Cerebellar cortex (tissue), 1 donor: ENCODE measurements around the gene KRTAP4-11.
"Not testable (repeated sequence)": the region's sequence is repeated elsewhere in the genome, so short reads cannot be mapped to it uniquely, and the experiment has no call there.

Source experiments
- DNase-seq: peaks from one replicate; pipeline ENCODE4 v3.0.0-alpha.2; 2015; ENCODE audit warnings: low spot score

KRTAP4-11 gene

DNA sequence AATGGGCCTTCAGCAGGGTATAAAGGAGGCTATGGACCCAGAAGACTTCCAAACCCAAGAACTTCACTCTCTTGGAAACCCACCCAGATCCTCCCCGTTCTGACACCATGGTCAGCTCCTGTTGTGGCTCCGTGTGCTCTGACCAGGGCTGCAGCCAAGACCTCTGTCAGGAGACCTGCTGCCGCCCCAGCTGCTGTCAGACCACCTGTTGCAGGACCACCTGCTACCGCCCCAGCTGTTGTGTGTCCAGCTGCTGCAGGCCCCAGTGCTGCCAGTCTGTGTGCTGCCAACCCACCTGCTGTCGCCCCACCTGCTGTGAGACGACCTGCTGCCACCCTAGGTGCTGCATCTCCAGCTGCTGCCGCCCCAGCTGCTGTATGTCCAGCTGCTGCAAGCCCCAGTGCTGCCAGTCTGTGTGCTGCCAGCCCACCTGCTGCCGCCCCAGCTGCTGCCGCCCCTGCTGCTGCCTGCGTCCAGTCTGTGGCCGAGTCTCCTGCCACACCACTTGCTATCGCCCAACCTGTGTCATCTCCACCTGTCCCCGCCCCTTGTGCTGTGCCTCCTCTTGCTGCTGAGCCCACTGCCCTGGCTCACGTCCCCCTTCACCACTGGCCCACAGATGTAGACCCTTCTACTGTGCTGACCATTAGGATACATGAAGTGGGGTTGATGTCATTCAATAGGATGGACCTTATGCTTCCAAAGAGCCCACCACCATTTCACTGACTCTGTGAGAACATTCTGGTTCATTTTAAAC, 33.9 kb downstream of the KRTAP4-11 start, which contains the start of gene KRTAP4-7:
Gene KRTAP4-7, plus strand, starts transcription at position 51 of the 757 bp plus-strand sequence. Its CDS starts 57 bp downstream, at position 108.
- not testable (repeated sequence) for DNase-seq

DNA sequence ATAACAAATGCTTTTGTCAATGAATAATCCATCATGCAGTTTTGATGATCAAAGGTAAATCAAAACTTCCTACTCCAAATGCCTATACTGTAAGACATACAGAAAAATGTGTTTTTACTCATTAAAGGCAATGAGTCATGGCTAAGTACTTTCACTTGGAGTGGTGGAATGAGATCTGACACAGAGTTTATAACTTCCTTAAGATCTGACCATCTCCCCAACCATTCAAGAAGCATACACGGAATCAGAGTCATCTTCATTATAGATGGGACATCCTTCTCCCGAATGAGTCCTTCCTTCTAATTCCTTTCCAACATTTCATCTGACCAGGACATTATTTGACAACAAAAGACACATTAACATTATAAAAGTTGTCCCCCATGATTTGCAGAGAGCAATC, 34.7 kb downstream of the KRTAP4-11 start:
- DNase-seq, result not testable (repeated sequence)

DNA sequence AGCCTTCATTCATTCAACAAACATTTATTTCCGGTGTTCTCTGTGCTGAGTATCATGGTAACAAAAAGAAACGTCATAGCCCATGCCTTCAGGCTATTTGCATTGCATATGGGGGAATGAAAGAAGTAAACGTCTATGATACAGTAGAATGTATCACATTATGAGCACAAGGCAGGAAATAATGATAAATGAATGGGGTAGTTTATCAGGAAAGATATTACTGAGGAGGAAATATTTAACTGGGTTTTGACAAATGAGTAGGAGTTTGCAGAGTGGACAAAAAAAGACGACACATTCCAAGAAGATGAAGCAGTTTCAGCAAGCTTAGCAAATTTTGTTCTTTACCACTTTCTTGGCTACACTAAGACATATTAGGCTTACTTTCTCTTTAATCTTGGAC, 35.5 kb downstream of the KRTAP4-11 start:
- no peak for DNase-seq

DNA sequence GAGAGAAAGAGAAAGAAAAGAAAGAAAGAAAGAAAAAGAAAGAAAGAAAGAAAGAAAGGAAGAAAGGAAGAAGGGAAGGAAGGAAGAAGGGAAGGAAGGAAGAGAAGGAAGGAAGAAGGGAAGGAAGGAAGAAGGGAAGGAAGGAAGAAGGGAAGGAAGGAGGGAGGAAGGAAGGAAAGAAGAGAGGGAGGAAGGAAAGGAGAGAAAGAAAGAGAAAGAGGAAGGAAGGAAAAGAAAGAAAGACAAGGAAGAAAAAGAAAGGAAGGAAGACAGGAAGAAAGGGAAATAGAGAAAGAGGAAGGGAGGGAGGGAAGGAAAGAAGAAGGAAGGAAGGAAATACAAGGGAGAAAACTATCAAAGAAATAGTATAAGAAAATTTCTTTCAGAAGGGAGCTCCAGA, 41.4 kb downstream of the KRTAP4-11 start:
- no peak for DNase-seq

DNA sequence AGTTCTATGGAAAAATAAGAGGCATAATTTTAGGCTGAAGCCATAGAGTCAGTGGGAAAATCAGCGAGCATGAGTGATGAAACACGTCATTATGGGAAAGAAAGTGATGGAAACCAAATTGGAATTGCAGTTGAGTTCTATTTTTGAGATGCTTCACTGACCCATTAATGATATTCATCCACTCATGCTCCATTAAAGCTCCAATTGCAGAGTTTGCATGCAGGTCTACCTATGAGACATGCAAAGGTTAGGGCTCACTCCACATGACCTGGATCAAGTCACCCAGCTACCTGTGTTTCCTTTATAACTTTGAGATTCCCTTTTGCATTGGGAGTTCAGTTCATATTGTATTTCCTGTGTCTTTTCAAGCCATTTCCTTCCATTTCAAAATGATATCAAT, 44.5 kb downstream of the KRTAP4-11 start:
- DNase-seq, result no peak

DNA sequence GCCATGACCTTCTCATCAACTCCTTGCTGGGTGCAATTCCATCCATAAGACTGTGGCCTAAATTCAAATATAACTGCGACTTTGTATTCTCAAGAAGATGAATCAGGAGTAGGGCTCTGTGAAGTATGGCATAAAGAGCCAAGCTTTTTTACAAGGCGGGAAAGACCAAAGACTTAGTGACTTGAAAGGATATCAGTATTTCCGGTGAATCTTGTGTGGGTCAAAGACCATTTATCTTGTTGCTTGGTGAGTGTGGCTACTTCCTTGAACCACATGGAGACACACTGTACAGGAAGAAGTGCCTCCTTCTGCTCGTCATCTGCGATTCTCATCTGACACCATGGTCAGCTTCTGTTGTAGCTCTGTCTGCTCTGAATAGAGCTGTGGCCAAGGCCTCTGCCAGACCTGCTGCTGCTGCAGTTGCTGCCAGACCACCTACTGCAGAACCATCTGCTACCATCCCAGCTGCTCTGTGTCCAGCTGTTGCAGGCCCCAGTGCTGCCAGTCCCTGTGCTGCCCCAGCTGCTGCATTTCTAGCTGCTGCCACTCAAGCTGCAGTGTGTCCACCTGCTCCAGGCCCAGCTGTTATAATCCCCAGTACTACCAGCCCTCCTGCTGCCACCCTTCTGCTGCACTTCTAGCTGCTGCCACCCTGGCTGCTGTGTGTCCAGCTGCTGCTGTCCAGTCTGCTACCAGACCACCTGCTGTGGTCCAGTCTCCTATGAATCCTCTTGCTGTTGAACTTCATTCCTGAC, 46.4 kb downstream of the KRTAP4-11 start:
- no peak for DNase-seq

DNA sequence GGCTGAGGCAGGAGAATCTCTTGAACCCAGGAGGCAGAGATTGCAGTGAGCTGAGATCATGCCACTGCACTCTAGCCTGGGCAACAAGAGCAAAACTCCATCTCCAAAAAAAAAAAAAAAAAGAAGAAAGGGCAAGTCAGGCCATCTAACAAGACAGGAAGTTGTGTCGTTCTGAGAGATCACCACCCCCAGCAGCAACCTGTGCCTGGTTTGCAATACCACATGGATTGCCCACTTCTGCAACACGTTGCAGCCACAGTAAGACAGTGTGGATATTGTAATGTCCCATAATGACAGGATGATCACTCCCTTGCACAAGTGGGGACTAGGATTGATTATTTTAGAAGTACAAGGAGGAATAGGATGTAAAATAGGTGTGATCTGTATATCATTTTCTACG, 49.1 kb downstream of the KRTAP4-11 start:
- DNase-seq, result no peak

DNA sequence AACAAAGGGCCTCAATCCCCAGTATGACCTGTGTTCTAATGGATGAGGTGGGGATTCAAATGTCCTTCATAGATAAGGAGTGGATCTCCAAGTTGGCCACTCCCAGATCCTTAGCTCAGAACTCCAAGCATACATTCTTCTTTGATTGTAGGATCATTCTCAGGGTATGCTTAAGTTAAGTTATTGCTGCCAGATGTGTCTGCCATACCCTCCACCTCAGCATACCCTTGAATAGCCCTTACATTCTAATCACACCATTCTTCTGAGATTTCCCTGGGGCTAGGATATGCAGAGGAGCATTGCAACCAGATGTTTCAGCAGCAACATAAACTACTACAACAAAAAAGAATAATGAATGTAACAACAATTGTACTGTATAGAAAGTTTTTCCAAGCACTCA, 50.9 kb downstream of the KRTAP4-11 start:
- DNase-seq, result no peak
